HCT116 (cell line): Measurements from ENCODE around the gene PTHLH. TPM values are rescaled to one million over a fixed set of nuclear protein-coding genes. Genes with fewer than 3 reads are reported as not detected.

Experiments used
- ATAC-seq: fragments of 200-7000 bp; cut with Tn5 transposase; 2 replicates; pipeline ENCODE4 v1.9.1; 2020; ENCODE audit warnings: mild to moderate bottlenecking, moderate library complexity
- BruUV-seq: library from RNA; stranded (reverse); fragments of 400-500 nt; replicated peaks from 2 replicates; lab custom pipeline; 2021; lab: Mats Ljungman, UMichigan
- CTCF ChIA-PET: fragments of 300-600 bp; sonication (Branson Sonifier 250); formaldehyde crosslinking; loops from one replicate; lab custom pipeline; 2021; ENCODE audit warnings: antibody characterized with exemption; lab: Charles Lee
- POLR2A ChIA-PET: fragments of 300-600, 350-600 bp; sonication (Branson Sonifier 250); formaldehyde crosslinking; loops from one replicate; lab custom pipeline; 2021; ENCODE audit warnings: antibody characterized with exemption; lab: Charles Lee
- RAD21 ChIA-PET, 2 experiments: fragments of 300-600 bp; sonication (Branson Sonifier 250); formaldehyde crosslinking; loops; one replicate each; lab custom pipeline; 2023; ENCODE audit warnings: low total read pairs in 2 of 2; ENCODE audit not compliant: uncharacterized antibody in 2 of 2, unreplicated experiment in 2 of 2, low non-redundant PET in 1 of 2; lab: Charles Lee
- DNase-seq: peaks from one replicate; pipeline ENCODE4 v3.0.0-alpha.2; 2010; ENCODE audit warnings: low read depth, low spot score
- H2AFZ ChIP-seq: fragments of 200-600 bp; shearing (Covaris generic), sonication (generic); 2 replicates; pipeline ENCODE4 v1.6.1; 2017; ENCODE audit warnings: low read depth, mixed run types, mixed read lengths, antibody characterized with exemption, low read length; ENCODE audit not compliant: poor library complexity, severe bottlenecking
- H3K27ac ChIP-seq: 2 replicates; pipeline ENCODE4 v1.5.1; 2012; ENCODE audit warnings: low read depth, low read length
- H3K27me3 ChIP-seq: fragments of 200-600 bp; sonication (generic); 2 replicates; pipeline ENCODE4 v1.6.1; 2016; ENCODE audit warnings: mixed run types, low read length, mixed read lengths; ENCODE audit not compliant: insufficient read depth
- H3K36me3 ChIP-seq, 2 experiments: fragments of 200-500 bp in 1 of 2; fragments of 200-600 bp in 1 of 2; sonication (Bioruptor generic) in 1 of 2; sonication (generic) in 1 of 2; 2 replicates each; pipeline versions ENCODE4 v1.5.1 to v1.6.1; 2014 to 2016; ENCODE audit warnings: low read length in 2 of 2, inconsistent platforms in 1 of 2, mixed read lengths in 1 of 2, mixed run types in 1 of 2; ENCODE audit not compliant: insufficient read depth in 2 of 2, control insufficient read depth in 1 of 2
- H3K4me1 ChIP-seq, 2 experiments: fragments of 200-600 bp in 1 of 2; sonication (generic) in 1 of 2; 2 replicates each; pipeline versions ENCODE4 v1.5.1 to v1.6.1; 2012 to 2017; ENCODE audit warnings: low read length in 2 of 2, inconsistent platforms in 1 of 2, mild to moderate bottlenecking in 1 of 2, mixed read lengths in 1 of 2, mixed run types in 1 of 2, moderate library complexity in 1 of 2; ENCODE audit not compliant: insufficient read depth in 2 of 2, control insufficient read depth in 1 of 2
- H3K4me2 ChIP-seq: fragments of 200-600 bp; sonication (generic); 2 replicates; pipeline ENCODE4 v1.6.1; 2017; ENCODE audit warnings: mixed run types, low read length, mixed read lengths
- H3K4me3 ChIP-seq, 2 experiments: fragments of 200-600 bp in 1 of 2; sonication (generic) in 1 of 2; replicated peaks in 1 of 2; 2 replicates each; pipeline ENCODE4 v1.5.1; 2011 to 2016; ENCODE audit warnings: low read length in 2 of 2, control low read depth in 1 of 2, low read depth in 1 of 2, mild to moderate bottlenecking in 1 of 2, mixed read lengths in 1 of 2, mixed run types in 1 of 2
- H3K79me2 ChIP-seq: fragments of 200-600 bp; sonication (generic); 2 replicates; pipeline ENCODE4 v1.6.1; 2017; ENCODE audit warnings: mild to moderate bottlenecking, mixed run types, low read length, moderate library complexity, mixed read lengths; ENCODE audit not compliant: insufficient read depth
- H3K9ac ChIP-seq: fragments of 200-600 bp; sonication (generic); 2 replicates; pipeline ENCODE4 v1.6.1; 2016; ENCODE audit warnings: low read length, mixed read lengths
- H3K9me2 ChIP-seq: fragments of 200-600 bp; sonication (generic), shearing (Covaris generic); 2 replicates; pipeline ENCODE4 v1.6.1; 2017; ENCODE audit warnings: mixed run types, mild to moderate bottlenecking, moderate library complexity; ENCODE audit not compliant: insufficient read depth
- H3K9me3 ChIP-seq, 2 experiments: fragments of 200-500 bp in 1 of 2; fragments of 200-600 bp in 1 of 2; sonication (Bioruptor generic) in 1 of 2; sonication (generic) in 1 of 2; 2 replicates each; pipeline ENCODE4 v1.6.1; 2014 to 2017; ENCODE audit warnings: low read length in 2 of 2, mixed read lengths in 2 of 2, inconsistent platforms in 1 of 2, low read depth in 1 of 2, mild to moderate bottlenecking in 1 of 2, mixed run types in 1 of 2, moderate library complexity in 1 of 2; ENCODE audit not compliant: control insufficient read depth in 1 of 2, insufficient read depth in 1 of 2
- H4K20me1 ChIP-seq: fragments of 200-600 bp; sonication (generic), shearing (Covaris generic); 2 replicates; pipeline ENCODE4 v1.6.1; 2017; ENCODE audit warnings: mixed run types, mild to moderate bottlenecking, moderate library complexity; ENCODE audit not compliant: insufficient read depth
- CBX3 ChIP-seq: IDR thresholded peaks from 2 replicates; pipeline ENCODE4 v1.6.1; 2012; ENCODE audit warnings: low read depth
- CEBPB ChIP-seq: IDR thresholded peaks from 2 replicates; pipeline ENCODE4 v1.6.1; 2012; ENCODE audit warnings: low read depth
- EGR1 ChIP-seq: IDR thresholded peaks from 2 replicates; pipeline ENCODE4 v1.6.1; 2012; ENCODE audit warnings: low read depth
- ELF1 ChIP-seq: IDR thresholded peaks from 2 replicates; pipeline ENCODE4 v1.6.1; 2012; ENCODE audit warnings: low read depth, borderline replicate concordance
- EZH2 ChIP-seq: fragments of 200-600 bp; sonication (generic); IDR thresholded peaks from 2 replicates; pipeline ENCODE4 v1.6.1; 2017; ENCODE audit warnings: antibody characterized with exemption, mixed run types
- EZH2phosphoT487 ChIP-seq: fragments of 200-600 bp; IDR thresholded peaks from 2 replicates; pipeline ENCODE4 v1.6.1; 2018; ENCODE audit warnings: antibody characterized with exemption, borderline replicate concordance
- FOSL1 ChIP-seq: IDR thresholded peaks from 2 replicates; pipeline ENCODE4 v1.6.1; 2012; ENCODE audit warnings: low read depth
- JUND ChIP-seq: IDR thresholded peaks from 2 replicates; pipeline ENCODE4 v1.6.1; 2012
- POLR2A ChIP-seq: IDR thresholded peaks from 2 replicates; pipeline ENCODE4 v1.7.0; 2011; ENCODE audit warnings: borderline replicate concordance; ENCODE audit not compliant: insufficient read depth, insufficient read length; ENCODE audit errors: extremely low read depth
- POLR2AphosphoS5 ChIP-seq: IDR thresholded peaks from 2 replicates; pipeline ENCODE4 v1.6.1; 2011; ENCODE audit warnings: mild to moderate bottlenecking, low read depth, low read length, moderate library complexity
- RAD21 ChIP-seq: IDR thresholded peaks from 2 replicates; pipeline ENCODE4 v1.6.1; 2012; ENCODE audit warnings: low read depth, mild to moderate bottlenecking
- SIN3A ChIP-seq: IDR thresholded peaks from 2 replicates; pipeline ENCODE4 v1.6.1; 2012; ENCODE audit warnings: low read depth
- SP1 ChIP-seq: IDR thresholded peaks from 2 replicates; pipeline ENCODE4 v1.6.1; 2012; ENCODE audit warnings: low read depth
- ZFX ChIP-seq: fragments of 450-650 bp; IDR thresholded peaks from 2 replicates; pipeline ENCODE4 v1.6.1; 2017
- ZNF274 ChIP-seq: fragments of 200-500 bp; sonication (Bioruptor generic); IDR thresholded peaks from 2 replicates; pipeline ENCODE4 v1.6.1; 2014; ENCODE audit warnings: mild to moderate bottlenecking, low read depth, low read length, inconsistent platforms
- intact Hi-C: fragments of 100-400 bp; cut with micrococcal nuclease; formaldehyde crosslinking; loops from 2 replicates; pipeline ENCODE4 v1.10.0; 2022
- total RNA-seq: library from RNA; stranded (reverse); gene quantifications from one replicate; pipeline ENCODE4 v1.2.1, GENCODE V29; 2021; ENCODE audit not compliant: unreplicated experiment
- TF ChIP-seq, protein P1 (sequence below): IDR thresholded peaks from 2 replicates; pipeline ENCODE4 v1.6.1; 2011; ENCODE audit warnings: mild to moderate bottlenecking, low read length, moderate library complexity; ENCODE audit not compliant: insufficient replicate concordance; ENCODE audit errors: extremely low read depth
- TF ChIP-seq, protein P2 (sequence below), 3 experiments: fragments of 200-600 bp in 1 of 3; sonication (generic) in 1 of 3; IDR thresholded peaks in 2 of 3; conservative IDR thresholded peaks in 1 of 3; 2 replicates each; pipeline ENCODE4 v1.5.1; 2012 to 2017; ENCODE audit warnings: low read depth in 2 of 3, low read length in 2 of 3, antibody characterized with exemption in 1 of 3, borderline replicate concordance in 1 of 3, control low read depth in 1 of 3, mild to moderate bottlenecking in 1 of 3, mixed read lengths in 1 of 3, mixed run types in 1 of 3, moderate library complexity in 1 of 3; ENCODE audit not compliant: insufficient read depth in 1 of 3
- TF ChIP-seq, protein P3 (sequence below): IDR thresholded peaks from 2 replicates; pipeline ENCODE4 v1.6.1; 2012

Gene PTHLH
- total RNA-seq, 1 experiment from 2014 or later, result not detected

DNA sequence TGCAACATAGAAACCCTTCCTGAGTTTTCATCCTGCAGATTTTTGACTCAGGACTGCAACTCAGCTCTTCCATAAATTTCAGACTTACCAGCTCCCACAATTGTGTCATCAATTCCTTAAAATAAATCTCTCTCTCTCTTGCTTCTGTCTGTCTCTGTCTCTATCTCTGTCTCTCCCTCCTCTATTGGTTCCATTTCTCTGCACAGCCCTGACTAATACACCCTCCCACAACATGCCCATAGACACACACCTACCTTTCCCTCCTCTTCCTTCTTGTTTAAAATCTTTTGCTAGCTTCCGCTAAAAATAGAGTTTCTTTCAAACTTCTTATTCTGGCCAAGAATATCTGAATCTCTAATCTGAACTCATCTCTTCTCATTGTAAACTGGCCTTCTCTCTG, 22.9 kb upstream of the PTHLH start:
- POLR2A ChIA-PET, result no interaction called here
- H3K4me3 ChIP-seq, result no peak overlapping the region
- no peak for ATAC-seq
- RAD21 ChIA-PET, result no interaction called here
- DNase-seq, result no peak
- H3K4me2 ChIP-seq, result no peak overlapping the region
- no peaks in the 10 kb centered on the region for H4K20me1 ChIP-seq
- BruUV-seq, result no TSS peak
- H3K9me3 ChIP-seq, result no peaks in the 10 kb centered on the region
- H3K9ac ChIP-seq, result no peak overlapping the region
- no peaks in the 10 kb centered on the region for H3K27me3 ChIP-seq
- no peak overlapping the region for H3K27ac ChIP-seq
- CTCF ChIA-PET, result no interaction called here
- H3K9me2 ChIP-seq, result no peaks in the 10 kb centered on the region
- intact Hi-C loops, result no loop called here
- no peak overlapping the region for H2AFZ ChIP-seq
- TF ChIP-seq EGR1 (no peak), ZFX (no peak), JUND (no peak), POLR2AphosphoS5 (no peak), EZH2 (no peak), CBX3 (no peak), FOSL1 (no peak), SIN3A (no peak)
- TF ChIP-seq, protein P1, sequence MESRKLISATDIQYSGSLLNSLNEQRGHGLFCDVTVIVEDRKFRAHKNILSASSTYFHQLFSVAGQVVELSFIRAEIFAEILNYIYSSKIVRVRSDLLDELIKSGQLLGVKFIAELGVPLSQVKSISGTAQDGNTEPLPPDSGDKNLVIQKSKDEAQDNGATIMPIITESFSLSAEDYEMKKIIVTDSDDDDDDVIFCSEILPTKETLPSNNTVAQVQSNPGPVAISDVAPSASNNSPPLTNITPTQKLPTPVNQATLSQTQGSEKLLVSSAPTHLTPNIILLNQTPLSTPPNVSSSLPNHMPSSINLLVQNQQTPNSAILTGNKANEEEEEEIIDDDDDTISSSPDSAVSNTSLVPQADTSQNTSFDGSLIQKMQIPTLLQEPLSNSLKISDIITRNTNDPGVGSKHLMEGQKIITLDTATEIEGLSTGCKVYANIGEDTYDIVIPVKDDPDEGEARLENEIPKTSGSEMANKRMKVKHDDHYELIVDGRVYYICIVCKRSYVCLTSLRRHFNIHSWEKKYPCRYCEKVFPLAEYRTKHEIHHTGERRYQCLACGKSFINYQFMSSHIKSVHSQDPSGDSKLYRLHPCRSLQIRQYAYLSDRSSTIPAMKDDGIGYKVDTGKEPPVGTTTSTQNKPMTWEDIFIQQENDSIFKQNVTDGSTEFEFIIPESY, result no peak
- H3K4me1 ChIP-seq, result no peaks in the 10 kb centered on the region
- H3K36me3 ChIP-seq, result no peaks in the 10 kb centered on the region
- H3K79me2 ChIP-seq, result no peaks in the 10 kb centered on the region

DNA sequence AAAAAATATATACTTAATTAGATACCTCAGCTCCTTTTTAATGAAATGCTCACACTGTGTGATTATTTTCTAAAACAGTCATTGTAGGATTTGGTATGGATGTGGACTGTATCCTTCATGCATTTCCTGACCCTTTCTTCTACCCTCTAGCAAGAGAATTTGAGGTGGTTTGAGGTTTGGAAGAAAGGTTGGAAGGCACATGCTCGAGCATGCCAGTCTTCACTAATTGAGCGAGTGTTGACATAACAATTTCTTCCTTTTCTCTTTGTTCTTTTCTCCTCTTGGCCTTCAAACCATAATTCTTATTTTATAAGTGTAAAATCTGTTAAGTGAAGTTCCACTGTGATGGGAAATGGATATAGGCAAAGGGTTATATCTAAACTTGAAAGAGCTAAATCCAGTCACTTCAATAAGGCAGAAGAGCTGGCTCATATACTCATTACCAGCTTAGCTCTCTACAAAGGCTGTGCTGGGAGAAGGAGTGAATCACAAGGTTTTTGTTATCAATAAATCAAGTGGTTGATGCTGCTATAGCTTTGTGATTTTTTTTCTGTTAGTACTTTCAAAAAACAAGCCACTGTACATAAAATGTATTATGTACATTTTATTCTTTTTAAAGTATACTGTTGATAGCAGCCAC, 16.2 kb upstream of the PTHLH start:
- ATAC-seq (no peak), DNase-seq (no peak)
- Histone ChIP-seq H3K4me1 (no peaks in the 10 kb centered on the region), H3K9me3 (no peaks in the 10 kb centered on the region), H3K9ac (no peak overlapping the region), H3K27me3 (no peaks in the 10 kb centered on the region), H3K36me3 (no peaks in the 10 kb centered on the region), H3K27ac (no peak overlapping the region), H2AFZ (no peak overlapping the region), H4K20me1 (no peaks in the 10 kb centered on the region), H3K4me2 (no peak overlapping the region), H3K79me2 (no peaks in the 10 kb centered on the region), H3K4me3 (no peak overlapping the region), H3K9me2 (no peaks in the 10 kb centered on the region)
- intact Hi-C loops, result no loop called here
- ChIA-PET POLR2A (no interaction called here), CTCF (no interaction called here), RAD21 (no interaction called here)
- no TSS peak for BruUV-seq
- no peak for TF ChIP-seq CEBPB
- no peak for TF ChIP-seq SP1
- TF ChIP-seq, protein P2, sequence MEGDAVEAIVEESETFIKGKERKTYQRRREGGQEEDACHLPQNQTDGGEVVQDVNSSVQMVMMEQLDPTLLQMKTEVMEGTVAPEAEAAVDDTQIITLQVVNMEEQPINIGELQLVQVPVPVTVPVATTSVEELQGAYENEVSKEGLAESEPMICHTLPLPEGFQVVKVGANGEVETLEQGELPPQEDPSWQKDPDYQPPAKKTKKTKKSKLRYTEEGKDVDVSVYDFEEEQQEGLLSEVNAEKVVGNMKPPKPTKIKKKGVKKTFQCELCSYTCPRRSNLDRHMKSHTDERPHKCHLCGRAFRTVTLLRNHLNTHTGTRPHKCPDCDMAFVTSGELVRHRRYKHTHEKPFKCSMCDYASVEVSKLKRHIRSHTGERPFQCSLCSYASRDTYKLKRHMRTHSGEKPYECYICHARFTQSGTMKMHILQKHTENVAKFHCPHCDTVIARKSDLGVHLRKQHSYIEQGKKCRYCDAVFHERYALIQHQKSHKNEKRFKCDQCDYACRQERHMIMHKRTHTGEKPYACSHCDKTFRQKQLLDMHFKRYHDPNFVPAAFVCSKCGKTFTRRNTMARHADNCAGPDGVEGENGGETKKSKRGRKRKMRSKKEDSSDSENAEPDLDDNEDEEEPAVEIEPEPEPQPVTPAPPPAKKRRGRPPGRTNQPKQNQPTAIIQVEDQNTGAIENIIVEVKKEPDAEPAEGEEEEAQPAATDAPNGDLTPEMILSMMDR (IDR thresholded peaks at IDR 0.05 in 2 of 3, conservative IDR thresholded peaks at IDR 0.05 in 1 of 3; ENCODE audit: borderline replicate concordance in 1 of 3, insufficient read depth in 1 of 3, low read depth in 2 of 3, low read length in 2 of 3), result no peak
- no peak for TF ChIP-seq ZNF274
- no peak for TF ChIP-seq EZH2
- TF ChIP-seq, protein P3, sequence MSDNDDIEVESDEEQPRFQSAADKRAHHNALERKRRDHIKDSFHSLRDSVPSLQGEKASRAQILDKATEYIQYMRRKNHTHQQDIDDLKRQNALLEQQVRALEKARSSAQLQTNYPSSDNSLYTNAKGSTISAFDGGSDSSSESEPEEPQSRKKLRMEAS, result no peak
- no peak for TF ChIP-seq ZFX
- no peak for TF ChIP-seq CBX3
- TF ChIP-seq ELF1, result no peak
- TF ChIP-seq EZH2phosphoT487, result no peak
- TF ChIP-seq POLR2A, result no peak
- no peak for TF ChIP-seq JUND
- no peak for TF ChIP-seq RAD21
